GM23338 (cell line): Measurements from ENCODE around the gene UBE2K. TPM values are rescaled to one million over a fixed set of nuclear protein-coding genes. Genes with fewer than 3 reads are reported as not detected.

Experiments used
- ATAC-seq: fragments of 200-7000 bp; cut with Tn5 transposase; 3 replicates; pipeline ENCODE4 v1.9.1; 2020
- DNase-seq: peaks from one replicate; pipeline ENCODE4 v3.0.0-alpha.2; 2015; ENCODE audit warnings: low spot score
- H2AFZ ChIP-seq: fragments of 200-600 bp; sonication (generic); 2 replicates; pipeline ENCODE4 v1.8.0; 2016; ENCODE audit warnings: antibody characterized with exemption, mild to moderate bottlenecking, moderate library complexity
- H3F3A ChIP-seq: fragments of 200-600 bp; sonication (generic); replicated peaks from 2 replicates; pipeline ENCODE4 v1.8.0; 2017; ENCODE audit warnings: antibody characterized with exemption, mixed run types, low read depth
- H3K27ac ChIP-seq: fragments of 200-600 bp; sonication (generic); 2 replicates; pipeline ENCODE4 v1.6.1; 2016; ENCODE audit warnings: low read depth
- H3K27me3 ChIP-seq: fragments of 200-600 bp; sonication (generic); 2 replicates; pipeline ENCODE4 v1.8.0; 2016; ENCODE audit warnings: mild to moderate bottlenecking, mixed run types, moderate library complexity; ENCODE audit not compliant: insufficient read depth
- H3K36me3 ChIP-seq: fragments of 200-600 bp; sonication (generic); 2 replicates; pipeline ENCODE4 v1.8.0; 2016; ENCODE audit warnings: mild to moderate bottlenecking; ENCODE audit not compliant: insufficient read depth
- H3K4me1 ChIP-seq: fragments of 200-600 bp; sonication (generic); 2 replicates; pipeline ENCODE4 v1.8.0; 2016; ENCODE audit warnings: mild to moderate bottlenecking, moderate library complexity; ENCODE audit not compliant: insufficient read depth
- H3K4me2 ChIP-seq: fragments of 200-600 bp; sonication (generic); 2 replicates; pipeline ENCODE4 v1.7.1; 2017; ENCODE audit warnings: mixed run types
- H3K4me3 ChIP-seq: fragments of 200-600 bp; sonication (generic); 2 replicates; pipeline ENCODE4 v1.6.1; 2016; ENCODE audit warnings: mixed run types
- H3K79me2 ChIP-seq: fragments of 200-600 bp; sonication (generic); replicated peaks from 2 replicates; pipeline ENCODE4 v1.8.0; 2017; ENCODE audit warnings: mild to moderate bottlenecking; ENCODE audit not compliant: insufficient read depth
- H3K9me2 ChIP-seq: fragments of 200-600 bp; sonication (generic); 2 replicates; pipeline ENCODE4 v1.8.0; 2017; ENCODE audit not compliant: insufficient read depth
- H4K20me1 ChIP-seq: fragments of 200-600 bp; sonication (generic); replicated peaks from 2 replicates; pipeline ENCODE4 v1.8.0; 2017; ENCODE audit warnings: mild to moderate bottlenecking; ENCODE audit not compliant: insufficient read depth
- H3K27ac Mint-ChIP-seq: 2 replicates; pipeline ENCODE4 v1.8.0; 2020; ENCODE audit warnings: inconsistent platforms, mild to moderate bottlenecking, moderate library complexity, mixed read lengths
- H3K27me3 Mint-ChIP-seq: 3 replicates; pipeline ENCODE4 v1.8.0; 2022; ENCODE audit warnings: low read depth, mild to moderate bottlenecking, moderate library complexity, mixed read lengths, inconsistent platforms; ENCODE audit not compliant: insufficient read depth, poor library complexity
- H3K36me3 Mint-ChIP-seq: 3 replicates; pipeline ENCODE4 v1.8.0; 2021; ENCODE audit warnings: low read depth, mild to moderate bottlenecking, inconsistent platforms, moderate library complexity, mixed read lengths
- H3K4me1 Mint-ChIP-seq: 3 replicates; pipeline ENCODE4 v1.8.0; 2020; ENCODE audit warnings: mild to moderate bottlenecking, inconsistent platforms, mixed read lengths
- H3K4me3 Mint-ChIP-seq: 3 replicates; pipeline ENCODE4 v1.8.0; 2021; ENCODE audit warnings: moderate library complexity, mild to moderate bottlenecking, inconsistent platforms, mixed read lengths
- H3K9me3 Mint-ChIP-seq: 3 replicates; pipeline ENCODE4 v1.8.0; 2020; ENCODE audit warnings: moderate library complexity, mild to moderate bottlenecking, inconsistent platforms, mixed read lengths
- CREB1 ChIP-seq: fragments of 250-450 bp; sonication (Bioruptor Pico); IDR thresholded peaks from 2 replicates; pipeline ENCODE4 v1.5.0; 2020; ENCODE audit warnings: low read depth, mild to moderate bottlenecking, moderate library complexity
- EZH2phosphoT487 ChIP-seq: fragments of 200-600 bp; sonication (generic); IDR thresholded peaks from one replicate; pipeline ENCODE4 v1.8.1; 2018; ENCODE audit warnings: antibody characterized with exemption; ENCODE audit not compliant: unreplicated experiment
- JUNB ChIP-seq: IDR thresholded peaks from one replicate; pipeline ENCODE4 v1.6.1; 2016; ENCODE audit warnings: antibody characterized with exemption; ENCODE audit not compliant: unreplicated experiment
- NANOG ChIP-seq: IDR thresholded peaks from 2 replicates; pipeline ENCODE4 v1.6.1; 2016; ENCODE audit warnings: antibody characterized with exemption, borderline replicate concordance
- POLR2AphosphoS5 ChIP-seq: IDR thresholded peaks from 2 replicates; pipeline ENCODE4 v1.6.1; 2016; ENCODE audit warnings: antibody characterized with exemption, low read depth
- REST ChIP-seq: IDR thresholded peaks from one replicate; pipeline ENCODE4 v1.6.1; 2018; ENCODE audit warnings: antibody characterized with exemption; ENCODE audit not compliant: unreplicated experiment
- STAT1 ChIP-seq: IDR thresholded peaks from one replicate; pipeline ENCODE4 v1.6.1; 2016; ENCODE audit warnings: antibody characterized with exemption; ENCODE audit not compliant: unreplicated experiment
- ZNF114 ChIP-seq: fragments of 250-450 bp; sonication (Bioruptor Pico); IDR thresholded peaks from 2 replicates; pipeline ENCODE4 v1.5.0; 2020; ENCODE audit warnings: mild to moderate bottlenecking, moderate library complexity
- ZNF331 ChIP-seq: fragments of 250-450 bp; sonication (Bioruptor Pico); IDR thresholded peaks from 2 replicates; pipeline ENCODE4 v1.5.0; 2020; ENCODE audit warnings: low read depth, mild to moderate bottlenecking, moderate library complexity
- polyA plus RNA-seq: library from polyadenylated mRNA; unstranded; fragments of >200 nt; fragmentation: Nextera tagmentation; extraction: Ambion mirVana; gene quantifications from 2 replicates; pipeline ENCODE4 v1.2.1, GENCODE V29; 2016
- total RNA-seq: library from RNA; depleted of rRNA; stranded (reverse); fragments of >200 nt; shearing (Covaris generic); gene quantifications from 2 replicates; pipeline ENCODE4 v1.2.3, GENCODE V29; 2014
- TF ChIP-seq, protein P1 (sequence below): IDR thresholded peaks from 2 replicates; pipeline ENCODE4 v1.6.1; 2016; ENCODE audit warnings: antibody characterized with exemption

The UBE2K gene
- total and polyA plus RNA-seq, 2 experiments from 2014 or later, result 97.7 to 207 TPM

DNA sequence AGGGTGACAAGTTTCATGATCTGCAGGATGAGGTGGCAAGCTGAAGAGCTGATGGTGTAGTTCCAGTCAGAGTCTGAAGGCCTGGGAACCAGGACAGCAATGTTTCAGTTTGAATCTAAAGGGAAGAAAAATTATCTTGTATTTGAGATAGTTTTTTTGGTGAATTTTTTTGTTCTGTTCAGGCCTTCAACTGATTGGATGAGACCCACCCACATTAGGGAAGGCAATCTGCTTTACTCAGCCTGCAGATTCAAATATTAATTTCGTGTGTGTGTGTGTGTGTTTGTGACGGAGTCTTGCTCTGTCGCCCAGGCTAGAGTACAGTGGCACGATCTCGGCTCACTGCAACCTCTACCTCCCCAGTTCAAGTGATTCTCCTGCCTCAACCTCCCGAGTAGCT, 37.2 kb upstream of the UBE2K start (continued):
- no peak for TF ChIP-seq REST
- TF ChIP-seq STAT1, result no peak
- no peak for TF ChIP-seq NANOG

DNA sequence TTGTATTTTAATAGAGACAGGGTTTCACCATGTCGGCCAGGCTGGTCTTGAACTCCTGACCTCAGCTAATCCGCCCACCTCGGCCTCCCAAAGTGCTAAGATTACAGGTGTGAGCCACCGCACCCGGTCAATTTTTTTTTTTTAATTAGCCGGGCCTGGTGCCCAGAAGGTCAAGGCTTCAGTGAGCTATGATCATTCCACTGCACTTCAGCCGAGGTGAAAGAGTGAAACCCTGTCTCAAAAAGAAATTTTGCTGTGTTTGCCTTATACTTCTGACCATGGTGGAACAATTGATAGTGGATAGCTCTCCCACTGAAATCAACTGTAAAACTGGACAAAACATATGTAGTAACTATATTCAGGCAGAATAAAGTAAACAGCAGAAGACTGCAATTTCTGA, 35.3 kb upstream of the UBE2K start:
- ATAC-seq, result no peak
- H3K27me3 Mint-ChIP-seq, result no peaks in the 10 kb centered on the region
- no peak overlapping the region for H2AFZ ChIP-seq

GRCh38 chr4:39664828-39665731, 32.9 kb upstream of the UBE2K start:
- no peaks in the 10 kb centered on the region for H4K20me1 ChIP-seq
- H3K4me1 ChIP-seq, result no peaks in the 10 kb centered on the region
- no peaks in the 10 kb centered on the region for H3K36me3 Mint-ChIP-seq
- no peaks in the 10 kb centered on the region for H3K36me3 ChIP-seq
- H3K4me2 ChIP-seq, result no peak overlapping the region
- H2AFZ ChIP-seq, result peak overlapping the region; percentile 60; the same call in 1 of the 2 replicates
- H3K27ac Mint-ChIP-seq, result no peak overlapping the region
- H3K9me3 Mint-ChIP-seq, result no peaks in the 10 kb centered on the region
- H3K9me2 ChIP-seq, result no peaks in the 10 kb centered on the region
- no peaks in the 10 kb centered on the region for H3F3A ChIP-seq
- H3K79me2 ChIP-seq, result no peaks in the 10 kb centered on the region
- no peaks in the 10 kb centered on the region for H3K27me3 Mint-ChIP-seq
- no peak for ATAC-seq
- no peaks in the 10 kb centered on the region for H3K4me1 Mint-ChIP-seq
- no peak overlapping the region for H3K4me3 Mint-ChIP-seq
- H3K27ac ChIP-seq, result no peak overlapping the region
- H3K4me3 ChIP-seq, result no peak overlapping the region
- no peak for DNase-seq
- H3K27me3 ChIP-seq, result no peaks in the 10 kb centered on the region
- no peak for TF ChIP-seq CREB1 (CRISPR knock-in tag)
- no peak for TF ChIP-seq ZNF331 (CRISPR knock-in tag)
- TF ChIP-seq STAT1, result no peak
- no peak for TF ChIP-seq ZNF114 (CRISPR knock-in tag)
- no peak for TF ChIP-seq POLR2AphosphoS5
- TF ChIP-seq EZH2phosphoT487, result no peak

More for the DNA sequence above, 35.3 kb upstream of the UBE2K start:
- no peaks in the 10 kb centered on the region for H3K9me3 Mint-ChIP-seq
- Histone ChIP-seq H3F3A (no peaks in the 10 kb centered on the region), H3K36me3 (no peaks in the 10 kb centered on the region), H3K4me2 (no peak overlapping the region), H3K27me3 (no peaks in the 10 kb centered on the region), H3K9me2 (no peaks in the 10 kb centered on the region), H4K20me1 (no peaks in the 10 kb centered on the region), H3K4me1 (no peaks in the 10 kb centered on the region), H3K27ac (no peak overlapping the region), H3K79me2 (no peaks in the 10 kb centered on the region), H3K4me3 (no peak overlapping the region)
- H3K36me3 Mint-ChIP-seq, result no peaks in the 10 kb centered on the region
- no peaks in the 10 kb centered on the region for H3K4me1 Mint-ChIP-seq
- TF ChIP-seq ZNF114 (CRISPR knock-in tag), result no peak
- no peak for TF ChIP-seq JUNB
- TF ChIP-seq, protein P1, sequence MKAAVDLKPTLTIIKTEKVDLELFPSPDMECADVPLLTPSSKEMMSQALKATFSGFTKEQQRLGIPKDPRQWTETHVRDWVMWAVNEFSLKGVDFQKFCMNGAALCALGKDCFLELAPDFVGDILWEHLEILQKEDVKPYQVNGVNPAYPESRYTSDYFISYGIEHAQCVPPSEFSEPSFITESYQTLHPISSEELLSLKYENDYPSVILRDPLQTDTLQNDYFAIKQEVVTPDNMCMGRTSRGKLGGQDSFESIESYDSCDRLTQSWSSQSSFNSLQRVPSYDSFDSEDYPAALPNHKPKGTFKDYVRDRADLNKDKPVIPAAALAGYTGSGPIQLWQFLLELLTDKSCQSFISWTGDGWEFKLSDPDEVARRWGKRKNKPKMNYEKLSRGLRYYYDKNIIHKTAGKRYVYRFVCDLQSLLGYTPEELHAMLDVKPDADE, result no peak
- TF ChIP-seq EZH2phosphoT487, result no peak
- H3K27ac Mint-ChIP-seq, result no peak overlapping the region
- DNase-seq, result no peak
- no peak overlapping the region for H3K4me3 Mint-ChIP-seq
